GM18951 (cell line): ENCODE data around the gene MED17.

Experiments used
- POLR2A ChIP-seq: IDR thresholded peaks from 4 replicates; pipeline ENCODE4 v1.6.1; 2011; ENCODE audit warnings: mild to moderate bottlenecking; ENCODE audit not compliant: insufficient read length, insufficient read depth; ENCODE audit errors: extremely low read depth
- in situ Hi-C: fragments of 300-500 bp; cut with MboI; formaldehyde crosslinking; loops from one replicate; pipeline ENCODE4 v1.12.0; 2022; ENCODE audit warnings: low sequenced_read_pairs, mixed read lengths, inconsistent platforms; ENCODE audit not compliant: unreplicated experiment

MED17 gene

DNA sequence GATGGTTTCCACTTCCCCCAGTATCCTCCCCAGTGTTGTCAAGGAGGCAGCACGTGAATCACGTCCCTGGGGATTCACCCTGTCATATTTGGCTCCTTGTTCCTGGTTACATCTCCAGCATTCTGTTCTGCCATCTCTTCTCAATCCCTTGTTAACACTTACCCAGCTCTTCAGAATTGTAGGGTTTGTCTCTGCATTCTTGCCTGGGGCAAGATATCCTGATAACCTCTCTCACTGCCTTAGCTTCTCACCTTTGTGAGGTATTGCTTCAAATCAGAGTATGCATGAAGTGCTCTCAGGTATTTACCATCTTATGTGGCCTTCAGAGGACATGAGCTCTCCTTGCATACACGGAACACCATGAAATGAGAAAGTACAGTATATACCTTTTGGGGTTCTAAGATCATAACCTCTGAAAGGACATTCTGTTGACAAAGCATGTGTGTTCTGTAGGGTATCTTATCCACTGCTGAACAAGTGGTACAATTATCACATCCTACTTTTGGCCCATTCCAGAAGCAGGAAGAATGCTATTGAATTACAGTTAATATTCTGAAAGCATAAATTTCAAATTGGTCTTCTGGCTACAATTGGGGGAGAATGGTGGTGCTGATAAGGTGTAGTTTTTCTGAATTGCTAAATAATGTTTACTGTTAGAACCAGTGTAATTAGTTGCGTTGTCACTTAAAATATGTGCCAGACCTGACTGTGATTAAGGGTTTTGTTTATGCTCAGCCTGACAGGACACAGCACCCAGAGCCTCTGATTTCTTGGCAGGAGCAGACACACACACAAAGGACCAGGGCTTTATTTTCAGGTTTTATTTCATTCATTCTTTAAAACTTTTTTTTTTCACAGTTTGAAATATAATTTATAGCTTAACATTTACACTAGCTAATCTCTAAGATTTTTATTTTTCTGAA is 33.6 kb downstream of the MED17 start:
- in situ Hi-C loops = no loop called here
- no peak for TF ChIP-seq POLR2A

DNA sequence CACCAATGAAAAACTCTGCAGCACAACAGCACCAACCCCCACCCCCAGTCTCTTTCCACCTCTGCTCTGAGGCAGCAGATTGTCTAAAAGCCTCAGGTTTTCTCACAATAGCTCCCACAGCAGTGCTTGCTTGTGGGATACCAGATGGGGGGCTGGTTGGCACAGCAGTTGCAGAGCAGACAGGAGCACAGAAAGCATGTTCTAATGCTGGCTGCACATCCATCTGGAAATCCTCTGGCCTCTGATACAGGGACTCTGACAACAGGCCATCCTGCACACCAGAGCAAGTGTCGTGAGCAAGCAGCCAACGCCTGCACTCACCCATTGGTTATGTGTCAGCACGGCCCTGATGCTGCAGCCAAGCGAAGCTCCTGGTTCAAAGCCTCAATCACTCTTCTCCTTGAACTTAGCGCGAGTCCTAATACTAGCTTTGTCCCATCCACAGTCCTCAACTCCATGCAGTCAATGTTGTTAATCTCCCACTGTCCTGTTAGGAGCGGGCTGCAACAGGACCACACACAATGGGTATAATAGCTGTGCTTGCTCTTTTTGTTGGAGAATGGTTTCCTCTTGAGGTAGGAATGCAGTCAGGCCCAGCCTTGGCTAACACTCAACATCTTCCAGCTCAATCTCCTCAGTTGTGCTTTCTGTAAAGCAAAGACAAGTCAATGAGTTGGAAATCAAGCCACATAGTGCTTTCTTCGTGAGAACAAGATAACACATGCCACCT is 36.0 kb downstream of the MED17 start:
- in situ Hi-C loops = no loop called here
- TF ChIP-seq POLR2A = no peak

DNA sequence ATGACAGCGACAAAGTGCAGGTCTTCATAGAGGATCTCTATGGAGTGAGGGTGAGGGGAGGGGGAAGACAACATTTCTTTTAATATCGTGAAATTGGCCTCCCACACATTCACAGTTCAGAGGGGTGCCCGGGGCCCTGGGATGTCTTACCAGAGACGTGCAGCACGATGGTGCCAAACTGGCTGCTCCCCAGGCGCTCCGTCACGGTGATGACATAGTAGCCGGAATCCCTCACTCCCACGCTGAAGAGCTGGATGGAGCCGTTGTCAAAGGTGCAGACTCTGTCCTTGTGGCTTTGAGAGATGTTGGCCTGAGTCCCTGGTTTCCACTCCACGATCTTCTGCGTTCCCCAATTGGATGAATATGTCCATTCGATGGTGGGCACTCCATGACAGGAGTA is 36.8 kb downstream of the MED17 start:
- in situ Hi-C loops = no loop called here
- no peak for TF ChIP-seq POLR2A

DNA sequence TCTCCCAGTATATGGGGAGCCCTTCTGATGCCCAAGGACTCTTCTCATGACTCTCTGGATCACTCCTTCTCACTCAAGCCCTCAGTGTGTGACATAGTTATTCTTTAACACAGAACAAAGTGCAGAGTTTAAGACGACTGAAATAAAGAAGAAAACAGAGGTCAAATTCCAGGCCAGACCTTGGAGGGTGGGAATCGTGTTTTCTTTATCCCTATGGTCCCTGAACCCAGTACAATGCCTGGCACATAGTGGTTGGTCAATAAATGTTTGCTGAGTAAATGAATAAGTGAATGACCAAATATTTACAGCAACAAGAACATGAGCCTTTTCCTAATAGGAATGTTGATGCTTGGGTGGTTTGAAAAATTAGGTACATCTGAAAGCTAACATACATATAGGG is 37.5 kb downstream of the MED17 start:
- no peak for TF ChIP-seq POLR2A
- in situ Hi-C loops = no loop called here

DNA sequence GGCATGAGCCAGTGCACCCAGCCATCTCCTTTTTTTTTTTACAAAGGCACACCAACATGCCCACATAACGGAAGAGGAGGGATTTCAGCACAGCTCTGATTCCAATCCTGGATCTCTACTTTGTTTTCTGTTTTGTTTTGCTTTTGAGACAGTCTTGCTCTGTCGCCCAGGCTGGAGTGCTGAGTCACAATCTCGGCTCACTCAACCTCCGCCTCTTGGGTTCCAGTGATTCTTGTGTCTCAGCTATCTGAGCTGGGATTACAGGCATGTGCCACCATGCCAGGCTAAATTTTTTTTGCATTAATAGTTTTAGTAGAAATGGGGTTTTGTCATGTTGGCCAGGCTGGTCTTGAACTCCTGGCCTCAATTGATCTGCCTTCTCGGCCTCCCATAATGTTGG is 38.3 kb downstream of the MED17 start:
- no peak for TF ChIP-seq POLR2A
- in situ Hi-C loops = no loop called here

DNA sequence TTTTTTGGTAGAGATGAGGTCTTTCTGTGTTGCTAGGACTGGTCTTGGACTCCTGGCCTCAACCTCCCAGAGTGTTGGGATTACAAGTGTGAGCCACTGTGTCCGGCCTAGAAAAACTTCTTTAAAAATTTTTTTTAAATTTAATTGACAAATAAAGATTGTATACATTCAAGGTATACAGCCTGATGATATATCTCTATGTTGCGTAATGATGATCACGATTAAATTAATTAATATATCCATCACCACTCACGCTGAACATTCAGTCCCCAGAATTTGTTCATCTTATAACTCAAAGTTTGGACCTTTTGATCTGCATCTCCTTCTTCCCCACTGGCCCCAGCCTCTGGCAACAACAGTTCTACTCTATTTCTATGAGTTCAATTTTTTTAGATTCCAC is 39.1 kb downstream of the MED17 start:
- no peak for TF ChIP-seq POLR2A
- in situ Hi-C loops = no loop called here

DNA sequence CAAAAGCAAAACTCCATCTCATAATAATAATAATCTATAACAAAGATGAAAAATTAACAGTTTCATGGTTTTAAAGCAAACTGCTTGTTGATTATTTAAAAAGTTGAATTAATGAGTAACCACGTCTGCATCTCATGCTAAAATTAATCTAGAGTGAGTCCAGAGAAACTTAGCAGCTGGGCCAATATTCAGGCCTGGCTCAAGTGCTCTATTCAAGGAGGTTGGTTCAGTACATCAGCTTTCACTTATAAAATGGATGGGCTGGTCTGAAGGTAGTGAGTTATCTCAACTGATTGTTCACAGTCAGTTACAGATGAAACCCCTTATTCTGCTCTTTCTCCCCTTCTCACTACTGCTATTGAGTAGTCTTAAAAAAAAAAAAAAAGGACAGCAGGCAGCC is 43.3 kb downstream of the MED17 start:
- TF ChIP-seq POLR2A = no peak
- in situ Hi-C loops = no loop called here

DNA sequence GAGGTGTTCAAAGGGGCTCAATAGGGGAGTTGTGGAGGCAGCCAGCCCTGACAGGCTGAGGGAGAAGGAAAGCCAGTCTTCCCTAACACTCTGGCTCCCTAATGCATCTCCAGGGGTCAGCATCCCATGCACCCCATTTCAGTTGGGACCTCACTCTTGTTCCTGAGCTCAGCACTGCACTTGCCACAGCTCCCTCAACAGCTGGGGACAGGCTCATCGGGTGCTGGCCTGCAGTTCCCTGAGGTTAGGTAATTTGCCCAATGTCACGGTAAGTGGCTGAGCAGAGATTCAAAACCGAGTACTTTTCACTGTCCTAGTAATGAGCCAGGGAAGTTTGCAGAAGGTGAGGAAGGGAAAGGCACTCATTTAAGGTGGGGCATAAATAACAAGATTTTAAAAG is 45.5 kb downstream of the MED17 start:
- in situ Hi-C loops = no loop called here
- TF ChIP-seq POLR2A = no peak

DNA sequence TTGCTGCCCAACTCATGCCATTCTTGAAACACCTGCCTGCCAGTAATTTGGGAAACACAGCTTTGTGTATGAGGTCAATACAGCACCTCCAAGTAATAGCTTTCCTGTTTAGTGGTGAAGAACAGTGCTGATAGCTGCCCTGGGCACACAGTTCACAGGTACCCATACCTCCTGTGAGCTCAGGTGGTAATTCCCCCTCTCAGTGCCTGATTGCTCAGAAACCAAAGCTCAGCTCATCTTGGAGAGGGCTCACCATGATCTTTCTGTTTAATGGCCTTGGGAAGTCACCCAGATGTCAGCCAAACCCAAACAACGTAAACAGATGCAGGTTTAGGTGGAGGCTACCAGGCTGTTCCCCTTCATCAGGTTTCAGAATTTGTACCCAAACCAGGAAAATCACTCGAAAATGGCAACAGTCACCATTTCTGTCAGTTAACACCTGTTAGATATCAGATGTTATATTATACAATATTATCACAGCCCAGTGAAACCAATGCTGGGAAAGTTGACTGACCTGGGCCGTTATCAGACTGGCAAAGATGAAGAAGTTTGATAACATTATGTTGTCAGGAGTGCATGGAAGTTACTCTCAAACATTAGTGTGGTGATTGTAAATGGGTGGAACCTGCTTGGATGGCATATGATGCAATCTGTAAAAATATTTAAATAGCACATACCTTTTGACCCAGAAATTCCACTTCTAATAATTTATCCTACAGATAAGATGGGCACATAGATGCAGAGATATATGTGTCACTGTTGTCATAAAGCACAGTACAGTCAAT is 47.5 kb downstream of the MED17 start:
- no peak for TF ChIP-seq POLR2A
- in situ Hi-C loops = no loop called here

DNA sequence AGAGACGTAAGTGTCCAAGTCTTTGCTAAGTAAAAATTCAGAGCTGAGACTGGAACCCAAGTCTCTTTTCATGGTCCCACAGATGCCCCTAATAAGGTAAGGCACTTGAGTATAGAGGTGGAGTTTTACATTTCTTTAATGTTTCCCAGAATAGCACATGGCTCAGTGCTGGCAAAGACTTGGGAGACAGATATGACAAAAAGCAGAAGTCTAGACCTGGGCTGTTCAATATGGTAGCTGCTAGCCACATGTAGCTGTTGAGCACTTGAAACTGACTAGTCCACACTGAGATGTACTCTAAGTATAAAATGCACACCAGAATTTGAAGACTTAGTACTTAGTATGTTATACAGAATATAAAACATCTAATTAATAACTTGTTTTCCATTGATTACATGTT is 48.7 kb downstream of the MED17 start:
- TF ChIP-seq POLR2A = no peak
- in situ Hi-C loops = no loop called here

DNA sequence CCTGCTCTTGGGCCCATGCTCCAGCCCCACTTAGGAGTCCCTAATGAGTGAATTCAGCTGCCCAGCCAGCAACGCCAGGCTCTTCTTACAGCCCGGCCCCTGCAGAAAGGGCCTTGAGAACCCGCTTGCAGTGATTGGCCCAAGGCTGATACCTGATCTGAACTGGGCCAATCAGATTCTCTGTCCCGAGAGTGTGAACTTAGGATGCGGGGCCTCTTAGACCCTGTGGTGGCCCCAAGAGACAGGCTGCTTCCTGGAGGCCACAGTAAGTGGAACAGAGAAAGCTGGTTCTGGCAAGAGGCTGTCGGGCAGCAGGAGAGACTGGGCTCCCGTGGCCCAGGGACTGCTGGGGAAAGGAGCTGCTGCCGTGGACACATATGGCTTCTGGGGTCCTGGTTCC is 54.9 kb downstream of the MED17 start:
- TF ChIP-seq POLR2A = no peak
- in situ Hi-C loops = no loop called here

DNA sequence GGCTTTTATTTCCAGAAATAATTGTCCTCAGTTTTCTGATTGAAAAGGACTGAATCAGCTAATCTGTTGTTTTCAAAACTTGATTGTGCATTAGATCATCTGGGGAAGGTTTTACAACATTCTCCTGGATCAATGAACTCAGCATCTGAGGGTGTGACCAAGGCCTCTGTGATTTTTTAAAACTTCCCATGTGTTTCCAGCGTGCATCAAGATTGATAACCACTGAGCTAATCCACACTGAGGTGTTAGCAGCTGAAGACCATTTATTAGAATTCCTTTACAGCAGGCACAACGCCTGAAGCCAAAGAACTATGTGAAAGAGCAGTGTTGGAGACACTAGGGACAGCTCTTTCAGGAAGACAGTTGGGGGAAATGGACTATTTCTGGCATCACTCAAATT is 56.1 kb downstream of the MED17 start:
- no peak for TF ChIP-seq POLR2A
- in situ Hi-C loops = no loop called here

DNA sequence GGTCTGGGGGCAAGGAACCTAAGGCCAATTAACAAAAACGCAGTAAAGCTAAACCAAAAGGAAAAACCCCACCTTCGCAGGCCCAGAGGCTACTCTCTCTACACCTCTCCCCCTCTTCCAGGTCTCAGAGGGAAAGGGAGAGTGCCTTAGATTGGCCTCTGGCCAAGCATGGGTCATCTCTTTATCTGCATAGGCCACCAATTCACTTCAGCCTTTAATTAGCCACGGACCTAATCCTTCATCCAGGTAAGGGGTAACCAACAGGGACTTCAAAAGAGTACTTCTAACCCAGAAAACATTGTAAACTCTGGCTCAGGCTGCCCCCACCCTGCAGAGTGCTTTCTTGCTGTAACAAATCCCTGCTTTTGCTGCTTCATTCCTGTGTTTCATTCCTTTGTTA is 56.9 kb downstream of the MED17 start:
- in situ Hi-C loops = no loop called here
- no peak for TF ChIP-seq POLR2A
